Measurements from ENCODE around the gene LRRC74B.
"Not testable (repeated sequence)": the region's sequence is repeated elsewhere in the genome, so short reads cannot be mapped to it uniquely, and the experiment has no call there.

The LRRC74B gene

DNA sequence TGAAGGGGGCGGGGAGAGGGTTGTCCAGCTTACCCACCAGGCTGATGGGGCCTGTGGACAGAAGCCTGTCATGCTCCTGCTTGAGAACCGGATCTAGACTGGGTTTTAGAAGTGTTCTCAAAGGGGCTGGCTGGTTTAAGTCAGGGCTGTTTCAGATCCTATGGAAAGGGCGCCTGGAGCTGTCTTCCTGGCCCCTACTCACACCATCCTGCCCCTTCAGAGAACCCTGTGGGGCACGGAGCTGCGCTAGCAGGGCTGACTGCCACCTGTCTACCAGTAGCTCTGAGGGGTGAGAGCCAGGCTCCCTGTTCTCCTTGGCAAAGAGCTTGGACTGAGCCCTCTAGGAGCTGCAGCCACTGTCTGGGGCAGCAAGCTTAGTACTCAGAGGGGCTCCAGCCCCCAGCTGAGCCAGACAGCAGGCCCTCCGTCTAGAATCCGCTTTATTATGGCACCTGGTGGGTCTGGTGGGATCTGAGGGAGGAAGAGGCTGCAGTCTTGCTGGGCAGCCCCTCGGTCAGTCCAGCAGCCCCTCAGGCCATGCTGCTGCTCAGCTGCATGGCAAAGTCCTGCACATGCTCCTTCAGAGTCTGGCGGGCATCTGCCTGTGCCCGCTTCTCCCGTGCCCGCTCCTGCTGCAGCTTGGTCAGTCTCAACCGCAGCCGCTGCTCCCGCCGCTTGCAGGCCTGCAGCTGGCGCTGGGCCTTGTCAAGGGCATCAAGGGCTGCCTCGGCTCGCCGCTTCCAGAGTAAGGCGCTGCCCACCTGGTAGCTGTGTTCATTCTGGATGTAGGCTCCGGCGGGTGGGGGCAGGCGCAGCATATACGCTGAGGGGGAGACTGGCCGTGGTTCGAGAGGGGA lies 46.2 kb upstream of the LRRC74B start:
- H3K27ac ChIP-seq: peak overlapping the region; percentile 99
- TF ChIP-seq, protein P1, sequence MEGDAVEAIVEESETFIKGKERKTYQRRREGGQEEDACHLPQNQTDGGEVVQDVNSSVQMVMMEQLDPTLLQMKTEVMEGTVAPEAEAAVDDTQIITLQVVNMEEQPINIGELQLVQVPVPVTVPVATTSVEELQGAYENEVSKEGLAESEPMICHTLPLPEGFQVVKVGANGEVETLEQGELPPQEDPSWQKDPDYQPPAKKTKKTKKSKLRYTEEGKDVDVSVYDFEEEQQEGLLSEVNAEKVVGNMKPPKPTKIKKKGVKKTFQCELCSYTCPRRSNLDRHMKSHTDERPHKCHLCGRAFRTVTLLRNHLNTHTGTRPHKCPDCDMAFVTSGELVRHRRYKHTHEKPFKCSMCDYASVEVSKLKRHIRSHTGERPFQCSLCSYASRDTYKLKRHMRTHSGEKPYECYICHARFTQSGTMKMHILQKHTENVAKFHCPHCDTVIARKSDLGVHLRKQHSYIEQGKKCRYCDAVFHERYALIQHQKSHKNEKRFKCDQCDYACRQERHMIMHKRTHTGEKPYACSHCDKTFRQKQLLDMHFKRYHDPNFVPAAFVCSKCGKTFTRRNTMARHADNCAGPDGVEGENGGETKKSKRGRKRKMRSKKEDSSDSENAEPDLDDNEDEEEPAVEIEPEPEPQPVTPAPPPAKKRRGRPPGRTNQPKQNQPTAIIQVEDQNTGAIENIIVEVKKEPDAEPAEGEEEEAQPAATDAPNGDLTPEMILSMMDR (IDR thresholded peaks at IDR 0.05): no peak
- TF ChIP-seq ZFX (IDR thresholded peaks at IDR 0.05; ENCODE audit: borderline replicate concordance): no peak

GRCh38 chr22:21000207-21000986 lies 45.3 kb upstream of the LRRC74B start:
- no peak for TF ChIP-seq ZFX (IDR thresholded peaks at IDR 0.05; ENCODE audit: borderline replicate concordance)
- TF ChIP-seq, protein P1 (IDR thresholded peaks at IDR 0.05): no peak
- peak overlapping the region; percentile 99 for H3K27ac ChIP-seq

DNA sequence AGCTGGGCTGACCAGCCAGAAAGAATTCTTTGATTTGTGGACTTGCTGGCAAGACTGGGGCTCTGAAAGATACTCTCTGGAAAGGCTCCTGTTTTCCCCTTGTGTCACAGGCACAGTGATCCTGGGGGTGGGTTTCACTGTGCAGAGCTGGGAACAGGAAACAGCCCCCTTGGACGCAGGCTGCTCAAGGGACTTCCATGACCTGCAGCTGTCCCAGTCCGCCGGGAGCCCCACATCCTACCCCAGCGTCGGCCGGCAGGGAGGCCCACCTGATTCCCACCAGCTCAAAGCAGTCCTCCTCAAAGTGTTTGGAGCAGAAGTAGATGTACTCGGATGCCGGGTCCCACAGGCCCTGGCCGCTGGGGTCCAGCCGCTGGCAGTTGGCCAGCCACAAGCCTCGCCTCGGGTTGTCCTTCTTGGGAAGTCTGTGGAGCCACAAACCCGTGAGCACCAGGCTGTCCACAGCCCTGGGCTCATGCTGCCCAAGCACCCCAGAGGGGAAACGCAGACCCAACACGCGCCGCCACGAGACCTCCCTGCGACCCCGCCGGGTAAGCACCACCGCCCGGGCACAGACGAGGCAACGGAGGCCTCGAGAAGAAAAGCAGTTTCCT lies 44.7 kb upstream of the LRRC74B start:
- peak overlapping the region; percentile 99 for H3K27ac ChIP-seq
- TF ChIP-seq ZFX (IDR thresholded peaks at IDR 0.05; ENCODE audit: borderline replicate concordance): no peak
- TF ChIP-seq, protein P1 (IDR thresholded peaks at IDR 0.05): no peak

DNA sequence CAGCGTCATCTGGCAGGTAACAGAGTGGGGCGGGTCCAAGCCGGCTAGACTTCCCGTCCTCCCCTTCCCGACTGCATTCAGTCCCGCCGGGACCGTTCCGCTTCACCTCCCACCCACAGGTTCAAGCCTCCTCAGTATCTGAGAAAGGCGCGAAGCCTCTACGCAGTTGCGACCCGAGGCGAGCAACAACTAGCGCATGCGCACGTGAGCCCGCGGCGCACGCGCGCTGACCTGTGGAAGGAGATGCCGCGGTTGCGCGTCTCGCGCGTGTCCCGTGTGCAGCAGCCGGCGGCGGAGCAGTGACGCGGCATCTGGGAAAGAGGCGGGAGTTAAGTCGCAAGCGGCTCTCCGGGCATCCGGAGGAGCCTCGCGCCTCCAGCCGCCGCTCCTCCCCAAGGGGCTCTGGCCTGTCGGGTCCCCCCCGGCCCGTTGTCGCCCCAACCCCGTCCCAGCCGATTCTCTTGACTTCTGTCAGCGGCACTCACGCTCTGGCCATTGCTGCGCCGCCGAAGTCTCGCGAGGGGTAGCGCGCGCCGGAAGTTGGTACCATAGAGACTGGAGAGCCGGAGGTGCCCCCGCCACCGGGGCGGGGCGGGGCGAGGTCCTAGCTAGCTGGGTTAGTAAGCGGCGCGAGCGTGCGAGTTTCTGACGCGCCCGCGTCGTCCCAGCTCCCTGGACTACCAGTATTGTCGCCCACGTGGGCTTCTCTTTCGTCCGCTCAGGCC lies 44.0 kb upstream of the LRRC74B start, which contains the start of gene THAP7:
TSS of gene THAP7 (minus strand) at position 518 of the 725 bp plus-strand sequence. CDS start at position 311, 207 bp downstream.
- no peak for TF ChIP-seq ZFX (IDR thresholded peaks at IDR 0.05; ENCODE audit: borderline replicate concordance)
- TF ChIP-seq, protein P1 (IDR thresholded peaks at IDR 0.05): no peak
- H3K27ac ChIP-seq: peak within 1 kb of the TSS; percentile 99

DNA sequence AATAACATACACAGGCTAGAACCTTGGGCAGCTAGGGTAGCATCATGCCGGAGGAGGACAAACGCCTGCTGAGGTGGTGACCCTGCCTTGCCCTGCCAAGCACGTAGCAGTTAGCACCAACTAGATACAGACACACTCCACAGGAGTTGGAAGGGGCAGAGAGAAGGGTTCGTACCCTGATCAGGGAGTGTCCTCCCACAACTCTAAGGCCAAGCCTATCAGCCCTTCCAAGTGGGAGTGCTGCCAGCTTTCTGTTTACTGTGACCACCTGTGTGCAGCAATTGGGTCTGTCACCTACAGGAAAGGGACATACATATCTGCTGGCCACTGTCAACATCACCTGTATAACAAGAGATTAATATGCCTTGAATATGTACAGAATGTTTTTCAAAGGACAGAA lies 42.0 kb upstream of the LRRC74B start:
- H3K27ac ChIP-seq: peak overlapping the region; percentile 99
- TF ChIP-seq, protein P1 (IDR thresholded peaks at IDR 0.05): no peak
- no peak for TF ChIP-seq ZFX (IDR thresholded peaks at IDR 0.05; ENCODE audit: borderline replicate concordance)

GRCh38 chr22:21009208-21009607 lies 36.5 kb upstream of the LRRC74B start:
- H3K27ac ChIP-seq: not testable (repeated sequence)

All from 22Rv1 (cell line).